ENCODE measurements around the gene EFCAB11.

The EFCAB11 gene

DNA sequence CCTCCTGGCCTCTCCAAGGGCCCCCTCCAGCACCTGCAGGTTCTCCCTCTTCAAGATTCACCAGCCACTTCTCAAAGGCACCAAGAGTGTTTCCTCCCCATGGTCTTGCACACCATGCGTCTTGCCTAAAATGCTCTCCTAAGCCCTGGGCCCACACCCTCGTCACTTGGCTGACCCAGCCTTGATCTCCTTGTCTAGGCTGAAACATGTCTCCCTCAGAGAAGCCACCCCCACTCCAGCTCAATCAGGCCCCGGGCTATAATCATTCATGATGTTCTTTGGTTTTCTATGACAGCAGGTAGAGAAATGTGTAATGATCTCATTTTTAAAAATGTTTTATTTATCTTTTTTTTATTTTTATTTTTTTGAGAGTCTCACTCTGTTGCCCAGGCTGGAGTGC is 88.1 kb downstream of the EFCAB11 start:
- DNase-seq (ENCODE audit: low spot score), result no peak

DNA sequence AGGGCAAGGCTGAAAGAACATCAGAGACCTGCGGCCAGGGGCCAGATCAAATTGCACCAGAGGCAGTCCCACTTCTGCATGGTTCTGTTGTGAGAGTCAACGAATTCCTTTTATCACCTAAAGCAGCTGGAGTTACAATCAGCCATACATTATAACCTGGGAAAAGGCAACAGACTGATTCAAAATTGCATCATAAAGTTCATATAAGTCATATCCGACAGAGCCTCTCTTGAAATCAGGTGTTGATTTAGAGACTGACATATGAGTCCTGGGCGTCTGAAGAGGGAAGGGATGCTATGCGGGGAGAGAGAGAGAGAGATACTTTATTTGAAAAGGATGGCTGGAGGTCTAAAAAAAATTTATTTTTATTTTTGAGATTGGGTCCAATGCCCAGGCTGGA is 89.4 kb downstream of the EFCAB11 start:
- no peak for DNase-seq (ENCODE audit: low spot score)

DNA sequence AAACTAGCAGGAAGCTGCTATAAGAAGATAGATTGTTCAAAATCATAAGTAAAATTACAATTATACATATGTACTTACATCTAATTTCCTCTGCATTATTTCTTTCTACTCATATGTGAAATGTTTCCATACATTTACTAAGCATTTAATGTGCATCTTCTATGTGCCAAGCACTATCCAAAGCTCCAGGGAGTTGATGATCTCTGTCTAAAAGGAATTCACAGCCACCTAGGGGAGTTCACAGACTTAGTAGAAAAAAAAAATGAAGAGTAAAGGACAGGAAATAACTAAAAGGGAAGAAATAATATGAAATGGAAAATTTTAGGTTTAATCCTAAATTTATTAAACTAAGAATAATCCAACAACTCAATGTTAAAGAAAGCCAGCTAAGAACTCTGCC is 91.7 kb downstream of the EFCAB11 start:
- no peak for DNase-seq (ENCODE audit: low spot score)

DNA sequence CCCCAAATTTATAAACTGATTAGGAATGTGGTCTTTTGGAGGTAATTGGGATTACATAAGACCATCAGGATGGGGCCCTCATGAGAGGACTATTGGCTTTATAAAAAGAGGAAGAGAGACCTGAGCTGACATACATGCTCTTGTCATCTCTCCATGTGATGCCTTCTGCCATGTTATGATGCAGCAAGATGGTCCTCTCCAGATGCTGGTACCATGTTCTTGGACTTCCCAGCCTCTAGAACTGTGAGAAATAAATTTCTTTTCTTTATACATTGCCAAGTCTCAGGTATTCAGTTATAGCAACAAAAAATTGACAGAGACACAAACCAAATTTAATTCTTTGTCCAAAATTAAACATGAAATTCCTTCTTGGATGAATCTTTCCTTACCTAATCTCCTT is 92.9 kb downstream of the EFCAB11 start:
- DNase-seq (ENCODE audit: low spot score), result no peak

DNA sequence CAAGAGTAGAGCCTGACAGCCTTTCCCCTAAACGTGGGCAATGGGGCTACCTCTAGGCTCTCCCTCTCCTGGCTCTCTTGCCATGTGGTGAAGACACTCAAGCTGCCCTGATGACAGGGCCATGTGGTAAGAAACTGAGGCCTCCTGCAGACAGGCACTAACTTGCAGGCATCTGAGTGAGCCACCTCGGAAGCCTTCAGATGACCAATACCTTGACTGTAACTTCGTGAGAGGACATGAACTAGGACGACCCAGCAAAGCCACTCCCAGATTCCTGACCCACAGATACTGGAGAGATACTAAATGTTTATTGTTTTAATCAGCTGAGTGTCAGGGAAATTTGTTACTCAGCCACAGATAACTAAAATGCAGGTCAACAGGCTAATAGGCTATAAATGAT is 96.4 kb downstream of the EFCAB11 start:
- DNase-seq (ENCODE audit: low spot score), result no peak

DNA sequence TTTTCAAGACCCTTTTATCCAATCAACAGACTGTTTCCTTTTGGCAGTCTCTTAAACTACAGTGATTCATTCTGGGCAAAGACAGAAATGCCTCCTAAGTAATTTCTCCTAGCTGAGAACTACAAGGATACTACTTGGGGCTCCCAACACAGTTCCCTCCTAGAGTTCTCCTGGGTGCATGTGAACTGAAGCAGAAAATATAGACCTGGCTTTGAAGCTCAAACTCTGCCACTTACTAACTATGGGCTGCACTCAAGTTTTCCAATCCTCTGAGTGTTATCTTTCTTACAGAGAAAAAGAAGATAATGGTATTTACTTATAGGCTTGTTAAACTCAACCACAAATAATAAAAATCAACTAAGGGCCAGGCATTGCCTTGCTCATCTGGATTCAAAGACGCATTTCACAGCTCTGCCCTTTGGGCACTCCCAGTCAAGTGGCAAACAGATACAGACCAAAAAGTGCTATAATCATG is 97.6 kb downstream of the EFCAB11 start:
- DNase-seq (ENCODE audit: low spot score), result no peak

DNA sequence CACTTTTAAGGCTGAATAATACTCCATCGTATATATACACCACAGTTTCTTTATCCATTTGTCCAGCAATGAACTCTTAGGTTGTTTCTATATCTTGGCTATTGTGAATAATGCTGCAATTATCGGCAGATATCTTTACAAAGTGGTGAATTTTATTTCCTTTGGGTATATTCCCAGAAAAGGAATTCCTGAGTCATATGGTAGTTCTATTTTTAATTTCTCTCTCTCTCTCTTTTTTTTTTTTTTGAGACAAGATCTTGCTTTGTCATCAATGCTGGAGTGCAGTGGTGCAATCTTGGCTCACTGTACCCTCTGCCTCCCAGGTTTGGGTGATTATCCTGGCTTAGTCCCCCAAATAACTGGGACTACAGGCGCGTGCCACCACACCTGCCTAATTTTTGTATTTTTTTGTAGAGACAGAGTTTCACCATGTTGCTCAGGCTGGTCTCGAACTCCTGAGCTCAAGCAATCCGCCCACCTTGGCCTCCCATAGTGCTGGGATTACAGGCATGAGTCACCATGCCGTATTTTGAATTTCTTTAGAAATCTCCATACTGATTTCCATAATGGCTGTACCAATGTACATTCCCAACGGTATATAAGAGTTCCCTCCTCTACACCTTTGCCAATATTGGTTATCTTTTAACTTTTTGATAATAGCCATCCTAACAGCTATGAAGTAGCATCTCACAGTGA is 98.4 kb downstream of the EFCAB11 start:
- no peak for DNase-seq (ENCODE audit: low spot score)

DNA sequence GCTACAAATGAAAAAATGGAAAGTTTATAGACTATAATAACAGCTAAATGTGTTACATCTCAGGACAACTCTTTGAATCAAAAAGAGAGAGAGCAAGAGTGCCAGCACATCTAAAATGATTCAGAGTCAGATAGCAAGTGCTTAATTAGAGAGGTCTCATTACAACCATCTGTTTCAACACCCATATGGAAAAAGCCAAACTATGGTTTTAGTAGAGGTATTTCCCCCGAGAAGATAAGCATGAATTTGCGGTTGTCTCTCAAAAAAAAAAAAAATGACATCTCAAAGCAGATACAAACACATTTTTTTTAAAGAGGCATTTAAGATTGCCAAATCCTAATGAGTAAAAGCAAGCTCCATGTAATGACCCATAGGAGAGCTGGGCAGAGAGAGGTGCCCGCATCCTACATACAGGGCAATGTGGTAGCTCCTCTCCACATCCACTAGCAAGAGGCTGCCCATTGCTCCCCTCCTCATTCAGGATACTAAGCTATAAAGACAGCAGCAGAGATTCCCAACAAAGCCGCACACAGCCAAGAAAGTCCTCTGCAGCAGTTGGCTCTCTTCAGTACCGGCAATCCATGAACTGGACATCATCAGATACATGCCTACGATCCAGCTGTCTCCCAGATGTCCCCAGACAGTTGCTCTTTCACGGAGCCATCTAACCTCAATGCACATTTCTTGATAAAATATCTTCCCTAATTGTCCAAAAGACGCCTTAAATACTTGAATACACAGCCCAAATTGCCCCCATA is 100.4 kb downstream of the EFCAB11 start:
- no peak for DNase-seq (ENCODE audit: low spot score)

DNA sequence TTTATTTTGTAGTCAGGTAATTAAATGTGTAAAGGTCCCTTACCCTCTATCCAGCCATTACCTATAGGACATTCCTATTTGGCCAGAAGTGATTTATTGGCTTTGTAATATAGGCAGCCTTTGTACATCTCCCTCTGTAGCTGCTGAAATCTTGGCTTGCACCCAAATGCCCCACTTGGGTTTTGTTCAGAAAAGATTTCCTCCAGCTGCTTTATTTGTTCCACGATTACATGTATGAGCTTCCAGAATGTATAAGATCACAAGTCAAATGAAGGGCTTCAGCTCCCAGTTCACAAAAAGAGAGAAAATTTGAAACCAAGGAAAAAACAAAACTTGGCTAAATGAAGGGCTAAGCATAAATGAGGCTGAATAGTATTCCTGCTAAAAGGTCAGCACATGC is 103.4 kb downstream of the EFCAB11 start:
- DNase-seq (ENCODE audit: low spot score), result no peak

DNA sequence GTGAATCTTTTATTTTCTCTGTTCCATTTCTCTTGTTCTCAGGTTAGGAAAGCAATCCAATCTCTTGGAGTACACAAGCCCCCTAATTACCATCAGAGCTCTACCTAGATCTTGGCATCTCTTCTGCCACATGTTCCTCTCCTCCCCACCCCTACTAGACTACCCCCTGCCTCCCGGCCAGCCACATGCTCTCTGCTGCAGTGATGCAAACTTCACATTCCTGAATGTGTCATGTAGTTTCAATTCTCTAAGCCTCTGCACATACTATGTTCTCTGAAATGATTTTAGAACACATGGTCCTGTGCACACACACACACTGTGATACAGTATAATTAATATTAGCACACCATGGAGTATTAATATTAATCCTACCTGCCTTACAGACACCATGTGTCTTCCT is 104.6 kb downstream of the EFCAB11 start:
- no peak for DNase-seq (ENCODE audit: low spot score)

DNA sequence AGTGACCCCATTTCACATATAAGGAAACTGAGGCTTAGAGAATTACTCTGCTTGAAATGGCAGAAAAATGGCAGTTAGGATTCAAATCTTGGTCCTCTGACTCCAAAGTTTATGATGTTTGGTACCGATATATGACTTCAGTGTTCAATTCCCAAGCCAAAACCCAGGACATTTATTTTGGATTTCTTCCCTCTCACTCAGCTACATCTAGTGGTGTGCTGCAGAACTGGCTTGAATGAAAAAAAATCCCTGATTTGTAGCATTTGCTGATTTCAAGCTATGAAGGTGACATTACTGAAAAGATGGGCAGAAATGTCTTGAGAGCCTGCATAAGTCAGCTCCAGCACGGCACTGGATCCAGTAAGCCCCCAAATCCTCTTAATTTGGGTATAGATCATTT is 106.4 kb downstream of the EFCAB11 start:
- no peak for DNase-seq (ENCODE audit: low spot score)

DNA sequence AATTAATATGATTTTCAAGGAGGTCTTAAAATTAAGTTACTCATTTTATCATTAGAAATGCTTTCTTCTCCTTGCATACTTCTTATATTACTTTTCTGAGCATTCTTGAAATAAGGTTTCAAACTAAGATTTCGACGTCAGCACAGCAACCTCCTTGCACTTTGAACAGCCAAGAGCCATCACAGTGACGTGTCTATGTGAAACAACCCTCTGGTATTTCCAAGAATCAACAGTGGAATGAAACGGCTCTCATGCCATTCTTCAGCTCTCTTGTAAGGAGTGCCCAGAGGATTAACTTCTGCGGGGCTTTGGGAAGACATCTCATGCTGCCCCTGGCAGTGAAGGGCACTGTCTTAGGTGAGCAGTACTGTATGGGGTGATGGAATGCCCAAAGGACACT is 109.2 kb downstream of the EFCAB11 start:
- DNase-seq (ENCODE audit: low spot score), result no peak

DNA sequence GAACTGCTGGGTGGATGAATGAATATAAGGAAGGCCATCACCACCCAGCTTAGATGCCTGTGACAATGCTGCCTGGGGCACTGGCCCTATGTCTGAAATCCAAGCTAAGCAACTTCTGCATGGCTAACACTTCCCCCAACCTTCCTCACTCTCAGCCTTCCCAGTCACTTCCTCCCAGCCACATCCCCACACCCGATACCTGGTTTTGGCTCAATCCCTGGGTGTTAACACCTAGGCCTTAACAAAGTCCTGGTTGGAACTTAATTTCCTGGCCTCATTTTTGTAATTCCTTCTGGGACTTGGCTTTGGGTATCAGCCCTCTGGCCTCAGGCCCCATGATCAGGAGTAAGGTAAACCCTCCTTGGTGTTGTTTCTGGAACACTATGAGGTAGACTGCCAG is 110.0 kb downstream of the EFCAB11 start:
- no peak for DNase-seq (ENCODE audit: low spot score)

DNA sequence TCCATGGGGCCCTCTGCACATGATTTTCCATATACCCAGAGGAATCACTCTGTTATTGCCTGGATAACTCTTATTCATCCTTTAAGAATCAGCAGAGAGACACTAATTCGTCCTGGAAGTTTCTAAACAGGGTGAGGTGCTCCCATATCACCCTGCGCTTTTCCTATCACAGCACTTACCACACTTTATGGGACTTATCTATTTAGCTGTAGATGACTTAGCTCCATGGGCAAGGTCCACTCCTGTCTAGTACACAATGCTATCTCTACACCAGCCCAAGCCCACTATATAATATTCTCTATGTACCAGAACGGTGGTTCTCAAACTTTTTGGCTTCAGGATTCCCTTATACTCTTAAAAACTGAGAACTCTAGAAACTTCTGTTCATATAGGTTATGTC is 111.7 kb downstream of the EFCAB11 start:
- no peak for DNase-seq (ENCODE audit: low spot score)

DNA sequence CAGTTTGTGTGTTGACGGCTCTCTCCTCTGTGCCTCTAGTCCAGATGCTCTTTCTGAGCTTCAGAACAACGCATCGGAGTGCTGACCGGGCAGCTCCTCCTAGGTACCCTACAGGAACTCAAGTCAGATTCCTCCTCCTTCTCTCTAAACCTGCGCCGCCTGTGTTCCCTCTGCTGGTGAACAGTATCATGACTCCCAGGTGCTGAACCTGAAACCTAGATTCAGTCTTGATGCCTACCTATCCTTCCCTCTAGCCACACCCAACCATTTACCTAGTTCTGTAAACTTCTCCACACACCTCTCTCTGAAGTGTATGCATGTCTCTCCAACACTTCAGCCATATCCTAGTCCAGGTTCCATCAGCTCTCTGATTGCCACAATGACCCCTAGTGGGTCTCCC is 112.7 kb downstream of the EFCAB11 start:
- DNase-seq (ENCODE audit: low spot score), result peak; percentile 27

DNA sequence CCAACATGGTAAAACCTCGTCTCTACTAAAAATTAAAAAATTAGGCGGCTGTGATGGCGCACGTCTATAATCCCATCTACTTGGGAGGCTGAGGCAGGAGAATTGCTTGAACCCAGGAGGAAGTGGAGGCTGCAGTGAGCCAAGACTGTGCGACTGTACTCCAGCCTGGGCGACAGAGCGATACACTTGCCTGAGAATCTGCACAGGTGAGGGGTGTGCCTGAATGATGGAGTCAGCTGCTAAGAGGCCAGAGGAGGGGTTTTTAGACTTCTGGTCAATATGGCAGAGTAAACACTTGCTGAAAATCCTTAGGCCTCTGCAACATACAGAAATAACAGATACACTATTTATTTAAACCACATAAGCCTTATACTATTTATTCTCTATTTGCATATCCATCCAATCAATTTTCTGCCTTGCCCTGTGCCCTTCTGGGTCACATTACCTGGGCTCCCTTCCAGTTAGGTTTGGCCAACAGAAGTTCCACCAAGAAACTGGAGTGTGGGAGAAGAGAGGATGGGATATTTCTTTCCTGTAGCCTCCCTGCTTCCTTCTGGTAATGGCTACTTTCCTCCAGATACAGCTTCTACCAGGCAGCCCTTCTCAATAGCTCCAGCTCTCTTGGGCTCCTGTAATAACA is 117.6 kb downstream of the EFCAB11 start:
- no peak for DNase-seq (ENCODE audit: low spot score)

DNA sequence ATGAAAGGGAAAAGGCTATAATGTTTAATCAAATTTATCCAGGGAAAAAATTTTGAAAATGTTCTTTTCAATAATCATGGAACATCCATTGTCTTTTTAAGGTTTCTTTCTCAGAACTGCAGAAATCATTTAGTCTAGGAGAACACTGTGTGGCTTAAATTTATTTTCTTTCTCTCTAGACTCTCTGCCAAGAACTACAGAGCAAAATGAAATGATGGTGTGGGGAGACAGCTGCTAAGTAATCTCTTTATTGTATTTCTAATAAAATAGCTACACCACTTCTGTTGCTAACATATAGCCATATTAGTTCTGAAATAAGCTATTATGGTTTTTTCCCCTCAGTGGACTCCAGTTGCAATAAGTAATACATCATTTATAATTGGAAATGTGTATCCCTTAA is 120.9 kb downstream of the EFCAB11 start:
- no peak for DNase-seq (ENCODE audit: low spot score)

DNA sequence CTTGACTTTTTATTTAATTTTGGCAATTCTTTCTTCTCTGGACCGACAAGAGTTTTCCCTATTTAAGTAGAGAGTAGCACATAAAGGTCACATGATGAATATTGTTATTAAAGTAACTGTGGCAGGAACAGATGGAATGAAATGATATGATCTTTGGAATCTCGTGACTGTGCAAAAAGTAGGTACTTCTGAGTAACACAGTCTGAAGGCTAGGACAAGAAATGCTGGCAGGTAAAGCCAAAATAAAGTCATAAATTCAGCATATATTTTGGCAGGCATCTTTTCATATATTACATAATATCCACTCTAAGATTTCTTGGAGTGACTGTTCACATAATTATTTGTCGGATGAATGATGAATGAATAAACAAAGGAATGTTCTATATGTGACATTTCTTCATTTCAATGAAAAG is 121.4 kb downstream of the EFCAB11 start:
- DNase-seq (ENCODE audit: low spot score), result no peak

DNA sequence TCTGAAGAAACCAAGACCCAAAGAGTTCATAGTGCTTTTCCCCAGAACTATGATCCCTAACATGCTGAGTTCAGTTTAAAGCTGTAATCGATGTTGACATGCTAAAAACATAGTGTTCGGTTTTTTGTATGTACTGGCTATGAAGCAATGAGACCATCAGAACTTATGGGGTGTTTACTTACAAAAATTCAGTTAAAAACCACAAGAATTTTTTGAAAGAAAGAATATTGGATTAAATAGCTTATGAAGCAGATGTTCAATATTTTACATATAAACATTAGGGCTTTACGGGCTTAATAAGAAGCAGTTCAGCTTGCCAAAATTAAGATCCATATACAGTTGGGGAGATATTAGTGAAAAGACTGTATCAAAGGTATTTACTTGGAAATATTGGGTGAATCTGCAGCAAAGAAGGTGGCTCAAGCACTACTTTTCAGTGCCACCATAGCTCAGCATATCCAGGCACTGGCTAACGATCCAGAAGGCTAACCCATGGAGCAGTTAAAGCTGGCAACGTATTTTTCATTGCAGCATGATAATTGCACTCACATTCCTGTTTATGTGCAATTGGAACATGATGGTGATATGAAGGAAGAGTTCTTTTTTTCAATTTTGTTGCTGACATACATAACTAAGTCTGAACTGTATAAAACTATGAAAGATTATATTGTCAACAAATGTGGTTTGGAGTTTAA is 125.9 kb downstream of the EFCAB11 start:
- DNase-seq (ENCODE audit: low spot score), result no peak

DNA sequence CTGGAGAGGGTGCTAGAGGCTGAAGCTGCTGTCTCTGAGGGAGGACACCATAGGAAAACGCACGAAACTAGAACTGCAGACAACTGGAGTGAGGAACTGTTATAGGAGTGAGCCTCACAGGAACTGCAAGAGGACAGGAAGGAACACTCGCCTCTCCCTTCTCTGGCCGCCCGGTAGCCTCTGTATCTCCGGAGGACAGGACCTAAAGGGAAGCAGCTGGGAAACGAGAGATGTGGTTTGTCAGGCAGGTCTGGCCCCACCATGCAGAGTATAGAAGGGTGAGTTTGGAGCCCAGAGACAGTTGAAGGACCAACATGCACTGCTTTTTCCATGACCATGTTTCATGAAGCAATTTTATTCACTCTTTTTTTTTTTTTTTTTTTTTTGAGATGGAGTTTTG is 127.3 kb downstream of the EFCAB11 start:
- DNase-seq (ENCODE audit: low spot score), result no peak

DNA sequence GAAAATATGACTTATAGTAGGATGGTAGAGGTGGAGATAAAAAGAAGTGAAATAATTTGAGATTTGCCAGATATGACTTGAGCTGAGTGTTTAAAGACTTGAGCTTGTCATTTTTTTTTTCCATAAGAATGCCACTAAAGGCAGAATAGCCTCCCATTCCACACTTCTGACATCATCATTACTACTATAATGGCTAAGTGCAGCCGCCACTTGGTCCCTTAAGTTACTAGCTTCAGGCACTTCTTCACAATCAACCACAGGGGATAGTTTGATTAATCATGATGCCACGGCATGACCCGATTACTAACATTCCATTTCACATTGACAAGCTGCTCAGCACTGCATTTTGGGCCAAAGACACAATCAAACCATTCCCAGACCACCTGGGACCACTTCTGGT is 127.9 kb downstream of the EFCAB11 start:
- no peak for DNase-seq (ENCODE audit: low spot score)

DNA sequence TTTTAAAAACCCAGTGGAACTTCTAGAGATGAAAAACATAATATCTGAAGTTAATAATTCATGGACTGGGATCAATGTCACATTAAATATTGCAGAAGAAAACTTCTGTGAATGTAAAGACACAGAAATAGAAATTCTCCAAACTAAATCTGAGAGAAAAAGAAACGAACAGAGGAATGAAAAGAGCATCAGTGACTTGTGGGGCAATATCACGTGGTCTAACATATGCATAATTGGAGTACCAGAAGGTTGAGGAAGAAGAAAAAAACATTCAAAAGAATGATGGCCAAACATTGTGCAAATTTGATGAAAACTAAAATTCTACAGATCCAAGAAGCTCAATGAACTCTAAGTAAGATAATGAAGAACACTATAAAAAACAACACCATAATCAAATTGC is 130.8 kb downstream of the EFCAB11 start:
- DNase-seq (ENCODE audit: low spot score), result no peak

DNA sequence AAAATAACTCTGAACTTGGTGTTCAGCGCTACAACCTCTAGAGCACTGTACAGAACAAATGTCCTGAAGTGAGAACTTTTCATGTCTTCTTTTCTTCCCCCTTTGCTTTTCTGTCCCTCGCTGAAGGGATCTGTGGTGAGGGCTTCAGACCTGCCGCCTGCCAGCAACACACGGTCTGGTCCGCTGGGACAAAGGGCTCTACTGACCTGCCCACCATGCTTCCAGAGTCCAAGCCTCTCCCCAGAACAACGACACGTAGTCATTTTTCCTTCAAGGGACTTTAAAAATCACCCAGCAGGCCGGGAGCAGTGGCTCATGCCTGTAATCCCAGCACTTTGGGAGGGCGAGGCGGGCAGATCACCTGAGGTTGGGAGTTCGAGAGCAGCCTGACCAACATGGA is 140.4 kb downstream of the EFCAB11 start:
- no peak for DNase-seq (ENCODE audit: low spot score)

Measured in iPS-NIHi11 (cell line).